Measurements from ENCODE around the gene SAMMSON. TPM values are rescaled to one million over a fixed set of nuclear protein-coding genes. Genes with fewer than 3 reads are reported as not detected.

The SAMMSON gene
- total and polyA plus RNA-seq, 10 of the 15 experiments (the other 5 are each of a cell fraction or from before 2014, with no cell fraction given): not detected

DNA sequence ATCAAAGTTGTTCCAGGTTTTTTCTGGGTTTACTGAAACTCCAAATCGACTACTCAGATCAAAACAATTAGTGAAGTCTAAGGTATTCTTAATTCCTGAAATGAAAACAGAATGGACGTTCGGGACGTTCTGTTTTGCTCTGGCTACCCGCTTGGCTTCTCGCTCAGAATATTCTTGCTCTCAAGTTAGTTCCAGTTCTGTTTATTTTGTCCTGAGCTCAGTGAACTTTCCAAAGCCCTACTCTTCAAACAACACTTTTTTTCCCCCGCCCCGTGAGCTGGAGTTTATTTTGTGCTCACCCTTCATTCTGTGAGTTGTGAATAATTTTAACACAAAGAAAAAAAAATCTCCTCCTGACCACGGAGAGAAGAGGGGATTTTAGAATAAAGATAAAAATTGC lies 72.6 kb downstream of the SAMMSON start:
- Histone ChIP-seq H3K4me3 (no peak overlapping the region), H3K4me2 (ENCODE audit: control insufficient read depth, insufficient read depth) (no peak overlapping the region), H3K27me3 (replicated peaks in 1 of 2; ENCODE audit: control insufficient read depth in 2 of 2, insufficient read depth in 2 of 2, low read length in 1 of 2) (peaks cover 0 to 4% of the 10 kb centered on the region in 2 experiments; a peak in 3 of 4 replicates), H4K20me1 (ENCODE audit: control insufficient read depth, insufficient read depth) (no peaks in the 10 kb centered on the region), H3K27ac (ENCODE audit: control insufficient read depth, insufficient read depth) (no peak overlapping the region), H3K9me3 (replicated peaks; ENCODE audit: control insufficient read depth, insufficient read depth, low read length) (no peaks in the 10 kb centered on the region), H3K36me3 (ENCODE audit: control insufficient read depth in 2 of 2, insufficient read depth in 2 of 2, low read length in 1 of 2) (no peaks in the 10 kb centered on the region), H3K4me1 (ENCODE audit: control insufficient read depth, insufficient read depth, low read length) (no peaks in the 10 kb centered on the region), H2AFZ (ENCODE audit: control insufficient read depth, low read depth, low read length) (no peak overlapping the region), H3K9ac (ENCODE audit: control insufficient read depth, insufficient read depth, low read length) (no peak overlapping the region), H3K79me2 (ENCODE audit: control insufficient read depth, insufficient read depth, low read length) (no peaks in the 10 kb centered on the region)
- ChIA-PET POLR2A (interaction anchor here (0.7 kb wide), 1 partner anchor 108 kb away, joined by 5 read pairs; no protein-coding TSS in a partner anchor), SMC1A (ENCODE audit: uncharacterized antibody, unreplicated experiment) (interaction anchor here (0.9 kb wide), 1 partner anchor 14 kb away, joined by 5 read pairs; no protein-coding TSS in a partner anchor), CTCF (interaction anchor here (0.6 to 1.6 kb wide), 2 partner anchors 12 to 48 kb away, joined by 3 to 4 read pairs; no protein-coding TSS in a partner anchor), RAD21 (ENCODE audit: unreplicated experiment) (no interaction called here)
- intact Hi-C loops (cut with micrococcal nuclease; ENCODE audit: unreplicated experiment) (no loop called here), in situ Hi-C loops (cut with MboI) (no loop called here)
- TF ChIP-seq, protein P1, sequence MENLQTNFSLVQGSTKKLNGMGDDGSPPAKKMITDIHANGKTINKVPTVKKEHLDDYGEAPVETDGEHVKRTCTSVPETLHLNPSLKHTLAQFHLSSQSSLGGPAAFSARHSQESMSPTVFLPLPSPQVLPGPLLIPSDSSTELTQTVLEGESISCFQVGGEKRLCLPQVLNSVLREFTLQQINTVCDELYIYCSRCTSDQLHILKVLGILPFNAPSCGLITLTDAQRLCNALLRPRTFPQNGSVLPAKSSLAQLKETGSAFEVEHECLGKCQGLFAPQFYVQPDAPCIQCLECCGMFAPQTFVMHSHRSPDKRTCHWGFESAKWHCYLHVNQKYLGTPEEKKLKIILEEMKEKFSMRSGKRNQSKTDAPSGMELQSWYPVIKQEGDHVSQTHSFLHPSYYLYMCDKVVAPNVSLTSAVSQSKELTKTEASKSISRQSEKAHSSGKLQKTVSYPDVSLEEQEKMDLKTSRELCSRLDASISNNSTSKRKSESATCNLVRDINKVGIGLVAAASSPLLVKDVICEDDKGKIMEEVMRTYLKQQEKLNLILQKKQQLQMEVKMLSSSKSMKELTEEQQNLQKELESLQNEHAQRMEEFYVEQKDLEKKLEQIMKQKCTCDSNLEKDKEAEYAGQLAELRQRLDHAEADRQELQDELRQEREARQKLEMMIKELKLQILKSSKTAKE (IDR thresholded peaks at IDR 0.05; ENCODE audit: low read depth, poor library complexity, severe bottlenecking): no peak
- TF ChIP-seq SIX5 (IDR thresholded peaks at IDR 0.05; ENCODE audit: low read depth, low read length, severe bottlenecking) (no peak), STAT1 (conservative IDR thresholded peaks at IDR 0.05) (no peak), HCFC1 (IDR thresholded peaks at IDR 0.05; ENCODE audit: low read length) (no peak), NR2C1 (IDR thresholded peaks at IDR 0.05) (no peak), MTA3 (IDR thresholded peaks at IDR 0.05; ENCODE audit: borderline replicate concordance, low read length) (no peak), ZSCAN29 (IDR thresholded peaks at IDR 0.05) (no peak), FOXK2 (IDR thresholded peaks at IDR 0.05) (no peak), CBX5 (IDR thresholded peaks at IDR 0.05; ENCODE audit: low read depth) (no peak), JUNB (IDR thresholded peaks at IDR 0.05) (no peak), HDAC6 (IDR thresholded peaks at IDR 0.05; ENCODE audit: unreplicated experiment) (no peak), NR2C2 (IDR thresholded peaks at IDR 0.05; ENCODE audit: borderline replicate concordance, control insufficient read depth, insufficient read length, low read depth) (no peak), EP300 (IDR thresholded peaks at IDR 0.05; ENCODE audit: borderline replicate concordance in 1 of 2, control insufficient read depth in 1 of 2, low read depth in 2 of 2, low read length in 2 of 2) (no peak), NFIC (IDR thresholded peaks at IDR 0.05; ENCODE audit: low read depth, low read length) (no peak), NFXL1 (IDR thresholded peaks at IDR 0.05; ENCODE audit: borderline replicate concordance) (no peak), YBX1 (IDR thresholded peaks at IDR 0.05) (no peak), HDAC2 (IDR thresholded peaks at IDR 0.05) (no peak)
- TF ChIP-seq, protein P2, sequence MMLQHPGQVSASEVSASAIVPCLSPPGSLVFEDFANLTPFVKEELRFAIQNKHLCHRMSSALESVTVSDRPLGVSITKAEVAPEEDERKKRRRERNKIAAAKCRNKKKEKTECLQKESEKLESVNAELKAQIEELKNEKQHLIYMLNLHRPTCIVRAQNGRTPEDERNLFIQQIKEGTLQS (IDR thresholded peaks at IDR 0.05; ENCODE audit: borderline replicate concordance, extremely low read depth, low read depth, low read length): no peak
- TF ChIP-seq, protein P3, sequence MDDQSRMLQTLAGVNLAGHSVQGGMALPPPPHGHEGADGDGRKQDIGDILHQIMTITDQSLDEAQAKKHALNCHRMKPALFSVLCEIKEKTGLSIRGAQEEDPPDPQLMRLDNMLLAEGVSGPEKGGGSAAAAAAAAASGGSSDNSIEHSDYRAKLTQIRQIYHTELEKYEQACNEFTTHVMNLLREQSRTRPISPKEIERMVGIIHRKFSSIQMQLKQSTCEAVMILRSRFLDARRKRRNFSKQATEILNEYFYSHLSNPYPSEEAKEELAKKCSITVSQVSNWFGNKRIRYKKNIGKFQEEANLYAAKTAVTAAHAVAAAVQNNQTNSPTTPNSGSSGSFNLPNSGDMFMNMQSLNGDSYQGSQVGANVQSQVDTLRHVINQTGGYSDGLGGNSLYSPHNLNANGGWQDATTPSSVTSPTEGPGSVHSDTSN (IDR thresholded peaks at IDR 0.05; ENCODE audit: insufficient replicate concordance, low read depth, low read length): no peak
- WGBS (ENCODE audit: insufficient coverage, insufficient replicate concordance, low lambda C conversion rate, missing lambda C conversion rate): 9% methylated on average over 9 of the region's 9 CpGs
- FAIRE-seq (no peak), DNase-seq (ENCODE audit: low read depth, low spot score) (no peak), ATAC-seq (no peak)
- no TSS peak for BruUV-seq (replicated peaks)

All from GM12878 (cell line).